Osteocyte (in vitro differentiated cells): Measurements from ENCODE around the gene TENM4. TPM values are rescaled to one million over a fixed set of nuclear protein-coding genes. Genes with fewer than 3 reads are reported as not detected.

ENCODE experiments used
- DNase-seq: peaks from one replicate; pipeline ENCODE4 v3.0.0; 2021; ENCODE audit warnings: mixed read lengths; ENCODE audit not compliant: unreplicated experiment; ENCODE audit errors: extremely low spot score
- H3K27ac Mint-ChIP-seq: one replicate; pipeline ENCODE4 v1.8.0; 2021; ENCODE audit warnings: mild to moderate bottlenecking, mixed read lengths; ENCODE audit not compliant: unreplicated experiment
- H3K27me3 Mint-ChIP-seq: one replicate; pipeline ENCODE4 v1.8.0; 2021; ENCODE audit warnings: mixed read lengths; ENCODE audit not compliant: unreplicated experiment
- H3K36me3 Mint-ChIP-seq: one replicate; pipeline ENCODE4 v1.8.0; 2021; ENCODE audit warnings: mixed read lengths; ENCODE audit not compliant: unreplicated experiment
- H3K4me1 Mint-ChIP-seq: one replicate; pipeline ENCODE4 v1.8.0; 2021; ENCODE audit warnings: mixed read lengths; ENCODE audit not compliant: unreplicated experiment
- H3K4me3 Mint-ChIP-seq: one replicate; pipeline ENCODE4 v1.8.0; 2021; ENCODE audit warnings: mild to moderate bottlenecking, moderate library complexity, mixed read lengths; ENCODE audit not compliant: unreplicated experiment
- H3K9me3 Mint-ChIP-seq: one replicate; pipeline ENCODE4 v1.8.0; 2021; ENCODE audit warnings: mixed read lengths; ENCODE audit not compliant: unreplicated experiment
- CTCF ChIP-seq: fragments of 200-600 bp; sonication (generic); IDR thresholded peaks from 2 replicates; pipeline ENCODE4 v1.5.0; 2021; ENCODE audit warnings: antibody characterized with exemption, mild to moderate bottlenecking, moderate library complexity
- total RNA-seq: library from RNA; stranded (reverse); gene quantifications from 2 replicates; pipeline ENCODE4 v1.2.1, GENCODE V29; 2021

Gene TENM4
- total RNA-seq, 1 donor from 2014 or later, result 74.1 TPM

- peaks cover 6% of the 10 kb centered on the region for H3K27me3 Mint-ChIP-seq
- H3K4me3 Mint-ChIP-seq, result no peak overlapping the region
- no peak overlapping the region for H3K27ac Mint-ChIP-seq
- no peaks in the 10 kb centered on the region for H3K36me3 Mint-ChIP-seq
- DNase-seq, result peak; percentile 87
- peaks cover 26% of the 10 kb centered on the region for H3K4me1 Mint-ChIP-seq
- no peaks in the 10 kb centered on the region for H3K9me3 Mint-ChIP-seq
- TF ChIP-seq CTCF, result peak; percentile 98
These were observed 795.3 kb downstream of the TENM4 start for GRCh38 chr11:78645226-78646202.

- H3K9me3 Mint-ChIP-seq, result no peaks in the 10 kb centered on the region
- DNase-seq, result no peak
- no peaks in the 10 kb centered on the region for H3K36me3 Mint-ChIP-seq
- no peak for TF ChIP-seq CTCF
- no peak overlapping the region for H3K4me3 Mint-ChIP-seq
- H3K4me1 Mint-ChIP-seq, result peaks cover 26% of the 10 kb centered on the region
- H3K27me3 Mint-ChIP-seq, result peaks cover 8% of the 10 kb centered on the region
- H3K27ac Mint-ChIP-seq, result no peak overlapping the region
These were observed 797.2 kb downstream of the TENM4 start for GRCh38 chr11:78643676-78644056.

DNA sequence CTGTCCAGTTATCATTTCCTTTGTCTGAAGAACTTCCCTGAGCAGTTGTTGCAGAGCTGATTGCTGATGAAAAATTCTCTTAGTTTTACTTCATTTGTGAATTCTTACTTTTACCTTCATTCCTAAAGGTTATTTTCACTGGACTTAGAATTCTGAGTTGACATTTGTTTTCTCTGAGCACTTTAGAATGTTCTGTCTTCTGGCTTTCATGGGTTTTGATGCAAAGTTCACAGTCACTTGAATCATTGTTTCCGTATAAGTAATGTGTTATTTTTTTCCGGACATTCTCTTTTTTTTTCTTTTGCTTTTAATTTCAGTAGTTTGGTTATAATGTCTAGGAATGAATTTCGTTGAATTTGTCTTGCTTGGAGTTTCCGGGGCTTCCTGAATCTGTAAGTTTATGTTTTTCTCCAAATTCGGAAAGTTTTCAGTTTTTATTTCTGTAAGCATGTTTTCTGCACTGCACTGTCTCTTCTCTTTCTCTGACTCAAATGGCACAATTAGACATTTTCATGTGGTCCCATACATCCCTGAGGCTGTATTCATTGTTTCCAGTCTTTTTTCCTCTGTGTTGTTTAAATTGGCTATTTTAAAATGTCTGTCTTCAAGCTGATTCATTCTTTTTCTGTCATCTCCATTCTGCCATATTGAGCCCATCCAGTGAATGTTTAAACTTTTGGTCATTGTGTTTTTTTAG, 797.7 kb downstream of the TENM4 start:
- TF ChIP-seq CTCF, result no peak
- Mint-ChIP-seq H3K36me3 (no peaks in the 10 kb centered on the region), H3K27me3 (peaks cover 8% of the 10 kb centered on the region), H3K4me3 (no peak overlapping the region), H3K9me3 (no peaks in the 10 kb centered on the region), H3K4me1 (peaks cover 26% of the 10 kb centered on the region), H3K27ac (no peak overlapping the region)
- no peak for DNase-seq

GRCh38 chr11:78641541-78641940, 799.3 kb downstream of the TENM4 start:
- DNase-seq, result no peak
- Mint-ChIP-seq H3K4me1 (peaks cover 23% of the 10 kb centered on the region), H3K4me3 (no peak overlapping the region), H3K27me3 (peaks cover 14% of the 10 kb centered on the region), H3K36me3 (no peaks in the 10 kb centered on the region), H3K27ac (no peak overlapping the region), H3K9me3 (no peaks in the 10 kb centered on the region)
- no peak for TF ChIP-seq CTCF
